DND-41 (cell line): Measurements from ENCODE around the gene TFCP2.

Experiments
- ATAC-seq: fragments of 200-7000 bp; cut with Tn5 transposase; 3 replicates; pipeline ENCODE4 v1.9.1; 2021; ENCODE audit warnings: low read depth; ENCODE audit not compliant: insufficient read depth
- DNase-seq: peaks from one replicate; pipeline ENCODE4 v3.0.0-alpha.2; 2020
- H2AFZ ChIP-seq: 2 replicates; pipeline ENCODE4 v1.6.0; 2012; ENCODE audit warnings: low read depth, low read length
- H3K27ac ChIP-seq: 2 replicates; pipeline ENCODE4 v1.5.1; 2012; ENCODE audit warnings: low read length, inconsistent platforms
- H3K27me3 ChIP-seq: fragments of 200-600 bp; sonication (generic); 2 replicates; pipeline ENCODE4 v1.6.0; 2012; ENCODE audit warnings: low read length, mild to moderate bottlenecking, inconsistent platforms; ENCODE audit not compliant: insufficient read depth, poor library complexity
- H3K36me3 ChIP-seq: 2 replicates; pipeline ENCODE4 v1.5.1; 2012; ENCODE audit warnings: low read length, inconsistent platforms; ENCODE audit not compliant: insufficient read depth
- H3K4me1 ChIP-seq: 2 replicates; pipeline ENCODE4 v1.5.1; 2012; ENCODE audit warnings: mild to moderate bottlenecking, low read length; ENCODE audit not compliant: insufficient read depth
- H3K4me2 ChIP-seq: 2 replicates; pipeline ENCODE4 v1.6.0; 2012; ENCODE audit warnings: mild to moderate bottlenecking, moderate library complexity, low read length, inconsistent platforms; ENCODE audit not compliant: insufficient read depth
- H3K4me3 ChIP-seq, 2 experiments: fragments of 200-600 bp in 1 of 2; shearing (Covaris generic) in 1 of 2; 2 replicates each; pipeline ENCODE4 v1.5.1; 2012 to 2016; ENCODE audit warnings: inconsistent platforms in 2 of 2, low read length in 2 of 2, mild to moderate bottlenecking in 2 of 2, low read depth in 1 of 2, moderate library complexity in 1 of 2
- H3K79me2 ChIP-seq: 2 replicates; pipeline ENCODE4 v1.6.0; 2012; ENCODE audit warnings: low read length, inconsistent platforms; ENCODE audit not compliant: insufficient read depth
- H3K9ac ChIP-seq: 2 replicates; pipeline ENCODE4 v1.6.0; 2012; ENCODE audit warnings: low read depth, mild to moderate bottlenecking, inconsistent platforms, low read length, moderate library complexity
- H3K9me3 ChIP-seq: 2 replicates; pipeline ENCODE4 v1.5.1; 2012; ENCODE audit warnings: low read length, moderate library complexity, mild to moderate bottlenecking, inconsistent platforms; ENCODE audit not compliant: insufficient read depth, severe bottlenecking
- H4K20me1 ChIP-seq: 2 replicates; pipeline ENCODE4 v1.6.0; 2012; ENCODE audit warnings: low read length; ENCODE audit not compliant: insufficient read depth
- EZH2 ChIP-seq: IDR thresholded peaks from 3 replicates; pipeline ENCODE4 v1.6.1; 2012; ENCODE audit warnings: borderline replicate concordance, low read depth, mild to moderate bottlenecking, moderate library complexity, low read length, inconsistent platforms; ENCODE audit not compliant: severe bottlenecking
- TF ChIP-seq, protein P1 (sequence below): IDR thresholded peaks from 2 replicates; pipeline ENCODE4 v1.5.1; 2012; ENCODE audit warnings: borderline replicate concordance, low read length, moderate library complexity, mild to moderate bottlenecking; ENCODE audit not compliant: poor library complexity, severe bottlenecking; ENCODE audit errors: extremely low read depth

Gene TFCP2

DNA sequence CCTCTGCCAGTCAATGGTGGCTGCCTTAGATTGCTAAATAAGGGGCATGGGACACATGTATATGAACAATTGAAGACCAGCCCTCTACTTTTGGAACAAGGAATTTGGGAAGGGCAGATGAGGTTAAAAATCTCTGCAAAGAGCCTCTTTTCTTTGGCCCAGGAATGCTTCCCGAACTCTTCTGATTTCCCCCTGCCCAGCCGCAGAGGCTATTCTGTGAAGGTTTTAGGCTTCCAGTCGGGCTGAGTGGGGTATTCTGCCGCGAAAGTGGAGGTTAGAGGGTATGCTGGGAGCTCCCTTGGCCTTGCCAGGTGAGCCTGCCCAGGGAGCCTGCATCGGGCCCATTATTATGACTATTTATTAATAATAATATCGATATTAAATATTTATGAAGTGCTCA, 43.7 kb upstream of the TFCP2 start:
- H4K20me1 ChIP-seq = no peaks in the 10 kb centered on the region
- no peak overlapping the region for H3K9ac ChIP-seq
- DNase-seq (no peak), ATAC-seq (no peak)
- no peaks in the 10 kb centered on the region for H3K79me2 ChIP-seq
- H3K4me1 ChIP-seq = peaks cover 18% of the 10 kb centered on the region
- TF ChIP-seq, protein P1, sequence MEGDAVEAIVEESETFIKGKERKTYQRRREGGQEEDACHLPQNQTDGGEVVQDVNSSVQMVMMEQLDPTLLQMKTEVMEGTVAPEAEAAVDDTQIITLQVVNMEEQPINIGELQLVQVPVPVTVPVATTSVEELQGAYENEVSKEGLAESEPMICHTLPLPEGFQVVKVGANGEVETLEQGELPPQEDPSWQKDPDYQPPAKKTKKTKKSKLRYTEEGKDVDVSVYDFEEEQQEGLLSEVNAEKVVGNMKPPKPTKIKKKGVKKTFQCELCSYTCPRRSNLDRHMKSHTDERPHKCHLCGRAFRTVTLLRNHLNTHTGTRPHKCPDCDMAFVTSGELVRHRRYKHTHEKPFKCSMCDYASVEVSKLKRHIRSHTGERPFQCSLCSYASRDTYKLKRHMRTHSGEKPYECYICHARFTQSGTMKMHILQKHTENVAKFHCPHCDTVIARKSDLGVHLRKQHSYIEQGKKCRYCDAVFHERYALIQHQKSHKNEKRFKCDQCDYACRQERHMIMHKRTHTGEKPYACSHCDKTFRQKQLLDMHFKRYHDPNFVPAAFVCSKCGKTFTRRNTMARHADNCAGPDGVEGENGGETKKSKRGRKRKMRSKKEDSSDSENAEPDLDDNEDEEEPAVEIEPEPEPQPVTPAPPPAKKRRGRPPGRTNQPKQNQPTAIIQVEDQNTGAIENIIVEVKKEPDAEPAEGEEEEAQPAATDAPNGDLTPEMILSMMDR = no peak
- TF ChIP-seq EZH2 = no peak
- no peak overlapping the region for H3K4me3 ChIP-seq
- no peaks in the 10 kb centered on the region for H3K9me3 ChIP-seq
- no peak overlapping the region; the same call in 1 of the 2 replicates for H3K4me2 ChIP-seq
- H3K27me3 ChIP-seq = peaks cover 2% of the 10 kb centered on the region
- H3K36me3 ChIP-seq = no peaks in the 10 kb centered on the region
- no peak overlapping the region for H2AFZ ChIP-seq
- no peak overlapping the region for H3K27ac ChIP-seq

DNA sequence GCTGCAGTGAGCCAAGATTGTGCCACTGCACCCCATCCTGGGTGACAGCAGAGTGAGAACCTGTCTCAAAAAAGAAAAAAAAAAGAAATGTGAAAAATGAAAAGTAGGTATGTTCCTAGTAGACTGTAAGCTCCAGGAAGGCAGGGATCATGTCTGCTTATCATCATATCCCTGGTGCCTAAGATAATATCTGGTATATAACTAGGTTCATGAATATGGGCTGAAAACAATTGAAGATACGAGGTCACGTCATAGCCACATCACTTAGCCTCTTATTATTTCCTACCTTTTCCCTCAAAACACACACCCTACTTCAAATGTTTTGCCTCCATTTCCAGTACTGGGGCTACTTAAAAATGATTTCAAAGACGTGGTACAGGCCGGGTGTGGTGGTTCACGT, 42.0 kb upstream of the TFCP2 start:
- Histone ChIP-seq H3K27ac (no peak overlapping the region), H3K9ac (no peak overlapping the region), H2AFZ (no peak overlapping the region), H3K27me3 (peaks cover 2% of the 10 kb centered on the region), H3K4me1 (peaks cover 18% of the 10 kb centered on the region), H3K36me3 (no peaks in the 10 kb centered on the region), H3K9me3 (no peaks in the 10 kb centered on the region), H3K79me2 (no peaks in the 10 kb centered on the region), H3K4me3 (no peak overlapping the region), H3K4me2 (no peak overlapping the region), H4K20me1 (no peaks in the 10 kb centered on the region)
- DNase-seq (no peak), ATAC-seq (no peak)
- TF ChIP-seq, protein P1 = no peak
- no peak for TF ChIP-seq EZH2

DNA sequence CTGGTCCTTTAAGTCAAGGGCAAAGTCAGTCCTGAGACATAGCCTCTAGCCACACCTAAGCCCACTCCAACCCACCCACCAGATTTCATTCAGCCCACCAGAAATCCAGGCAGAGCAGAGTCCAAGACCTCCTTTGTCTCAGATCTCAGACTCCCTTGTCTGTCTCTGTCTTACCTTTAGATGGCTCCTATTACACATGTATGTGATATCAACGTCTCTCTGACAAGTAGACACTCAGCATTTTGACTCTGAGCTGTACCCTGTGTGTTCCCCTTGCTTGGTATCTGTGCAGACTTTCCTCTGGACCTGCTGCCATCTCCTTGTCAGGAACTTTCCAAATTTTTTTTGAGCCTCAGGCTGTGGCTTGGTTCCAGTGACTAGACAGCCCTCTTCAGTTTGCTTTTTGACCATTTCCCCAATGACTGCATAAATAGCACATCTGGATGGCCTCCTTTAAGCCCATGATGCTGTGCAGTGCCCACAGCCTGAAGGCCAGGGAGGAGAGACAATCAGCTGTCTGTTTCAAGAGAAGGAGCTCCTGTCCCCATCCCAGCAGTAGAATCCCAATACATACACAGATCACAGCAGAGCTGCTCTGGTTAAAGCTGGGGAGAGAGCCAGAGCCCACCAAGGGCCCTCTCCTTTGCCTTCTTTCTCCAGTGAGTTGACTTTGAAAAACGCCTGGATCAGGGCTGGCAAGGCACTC, 37.9 kb upstream of the TFCP2 start:
- DNase-seq = no peak
- H3K27me3 ChIP-seq = no peaks in the 10 kb centered on the region
- no peaks in the 10 kb centered on the region for H3K4me1 ChIP-seq
- no peak overlapping the region for H2AFZ ChIP-seq
- no peak overlapping the region for H3K4me2 ChIP-seq
- H4K20me1 ChIP-seq = no peaks in the 10 kb centered on the region
- no peak overlapping the region for H3K4me3 ChIP-seq
- ATAC-seq = no peak
- H3K79me2 ChIP-seq = no peaks in the 10 kb centered on the region
- H3K9me3 ChIP-seq = no peaks in the 10 kb centered on the region
- no peak overlapping the region for H3K27ac ChIP-seq
- TF ChIP-seq, protein P1 = no peak
- no peak for TF ChIP-seq EZH2
- H3K9ac ChIP-seq = no peak overlapping the region
- no peaks in the 10 kb centered on the region for H3K36me3 ChIP-seq
